Fibroblast of upper back skin (primary cell): Measurements from ENCODE around the gene IMPG1.

ENCODE experiments used
- DNase-seq: peaks from one replicate; pipeline ENCODE4 v3.0.0-alpha.2; 2013

IMPG1 gene

DNA sequence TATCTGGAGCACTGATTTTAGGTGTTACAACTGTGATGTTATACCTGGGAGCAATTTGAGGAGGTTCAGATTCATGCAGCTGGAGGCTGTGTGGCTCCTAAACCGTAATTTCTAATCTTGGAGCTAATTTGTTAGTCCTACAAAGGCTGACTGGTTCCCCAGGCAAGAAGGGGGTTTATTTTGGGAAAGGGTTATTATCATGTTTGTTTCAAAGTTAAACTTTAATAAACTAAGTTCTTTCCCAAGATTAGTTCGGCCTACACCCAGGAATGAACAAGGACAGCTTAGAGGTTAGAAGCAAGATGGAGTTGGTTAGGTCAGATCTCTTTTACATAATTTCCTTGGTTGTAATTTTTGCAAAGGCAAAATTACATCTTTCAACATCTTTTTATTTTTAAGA lies 187.6 kb downstream of the IMPG1 start:
- no peak for DNase-seq

DNA sequence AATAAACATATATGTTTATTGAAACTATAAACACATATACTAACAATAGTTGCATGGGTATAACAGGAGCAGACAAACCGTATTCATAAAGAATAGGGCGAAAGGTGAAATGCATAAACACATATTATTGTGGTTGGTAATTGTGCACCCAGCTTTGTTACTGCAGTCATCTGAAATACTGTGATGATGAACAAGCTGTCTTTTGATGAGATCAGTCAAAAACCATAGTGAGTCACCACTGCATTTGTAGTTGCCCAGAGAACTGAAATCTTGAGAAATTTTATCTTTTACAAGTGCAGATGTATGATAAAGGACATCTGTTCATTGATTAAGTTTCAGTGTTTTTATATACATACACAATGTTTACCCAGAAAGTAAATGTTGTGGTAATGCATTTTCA lies 189.7 kb downstream of the IMPG1 start:
- DNase-seq, result peak; percentile 68

DNA sequence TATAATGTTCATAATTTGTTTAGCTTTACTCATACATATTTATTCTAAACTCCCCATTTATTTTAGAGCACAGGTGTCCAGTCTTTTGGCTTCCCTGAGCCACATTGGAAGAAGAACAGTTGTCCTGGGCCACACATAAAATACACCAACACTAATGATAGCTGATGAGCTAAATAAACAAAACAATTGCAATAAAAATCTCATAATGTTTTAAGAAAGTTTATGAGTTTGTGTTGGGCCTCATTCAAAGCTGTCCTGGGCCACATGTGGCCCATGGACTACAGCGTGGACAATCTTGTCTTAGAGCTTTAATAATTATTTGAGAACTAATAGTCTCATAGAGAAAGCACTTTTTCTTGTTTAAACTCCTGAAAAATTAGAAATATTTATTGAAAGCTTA lies 192.2 kb downstream of the IMPG1 start:
- DNase-seq, result no peak

- no peak for DNase-seq
Observed at GRCh38 chr6:75876152-75876551, 196.3 kb downstream of the IMPG1 start.

DNA sequence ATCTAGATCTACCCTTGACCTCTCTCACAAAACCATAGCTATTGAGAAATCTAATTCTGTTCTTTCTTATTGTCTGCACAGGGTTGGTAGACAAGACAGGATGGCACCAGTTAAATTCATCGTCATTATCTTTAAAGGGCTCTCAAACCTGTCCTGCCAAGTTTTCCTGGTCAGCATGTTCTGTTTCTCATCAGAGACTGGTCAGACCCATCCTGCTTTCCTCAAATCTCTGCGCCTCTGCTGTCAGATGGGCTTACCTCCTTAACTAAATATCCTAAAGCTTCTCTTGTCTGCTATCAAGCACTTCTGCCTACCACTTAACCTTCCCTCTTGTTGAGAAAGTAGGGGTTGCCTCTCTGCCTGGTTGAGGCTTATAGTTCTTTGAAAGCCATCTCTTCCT lies 198.2 kb downstream of the IMPG1 start:
- no peak for DNase-seq
